ENCODE results near the gene MED13. TPM values are rescaled to one million over a fixed set of nuclear protein-coding genes. Genes with fewer than 3 reads are reported as not detected.
A peak's percentile ranks its signal among the peaks of the same experiment; 100 is the strongest.

The MED13 gene
- total and polyA plus RNA-seq, 9 of the 15 experiments (the other 6 are each of a cell fraction or from before 2014, with no cell fraction given) = 5.4 to 48.4 (median 28.2) TPM

GRCh38 chr17:62067165-62068145, 2.4 kb upstream of the MED13 start:
- ChIA-PET POLR2A (no interaction called here), CTCF (ENCODE audit: low intra/inter-chr PET ratio) (no interaction called here)
- in situ Hi-C loops (cut with MboI) (no loop called here), intact Hi-C loops (cut with micrococcal nuclease) (loop anchor here (5.0 kb wide), 1 partner anchor 40 kb away; no protein-coding TSS in a partner anchor)
- H3K27me3 ChIP-seq (ENCODE audit: control insufficient read depth in 2 of 2, insufficient read depth in 2 of 2, low read length in 2 of 2) = no peaks in the 10 kb centered on the region
- no peaks in the 10 kb centered on the region for H3K9me3 ChIP-seq (replicated peaks; ENCODE audit: control insufficient read depth, insufficient read depth, low read depth, low read length)
- DNase-seq (ENCODE audit: extremely low read depth in 1 of 4, low spot score in 3 of 4) (no peak), ATAC-seq (no peak), FAIRE-seq (no peak)
- peaks cover 4 to 10% of the 10 kb centered on the region in 2 experiments; a peak in 3 of 5 replicates for H3K4me1 ChIP-seq (replicated peaks in 1 of 2; ENCODE audit: control insufficient read depth in 2 of 2, insufficient read depth in 2 of 2, low read length in 2 of 2)
- WGBS (ENCODE audit: insufficient coverage, low coverage, missing lambda C conversion rate) = 68% methylated on average over 6 of the region's 7 CpGs
- H3K4me2 ChIP-seq (ENCODE audit: insufficient read depth, low read length) = no peak overlapping the region
- no peaks in the 10 kb centered on the region for H3K9me1 ChIP-seq (ENCODE audit: control insufficient read depth, insufficient read depth, low read length)
- no peak overlapping the region for H3K9ac ChIP-seq (ENCODE audit: insufficient read depth in 1 of 2, low read depth in 2 of 2, low read length in 2 of 2)
- peaks cover 17% of the 10 kb centered on the region for H3K36me3 ChIP-seq (ENCODE audit: control insufficient read depth, insufficient read depth, low read length)
- BruUV-seq (replicated peaks) = no TSS peak
- no peak overlapping the region for H3K27ac ChIP-seq (ENCODE audit: extremely low read depth, low read depth, low read length)
- H3K4me3 ChIP-seq = no peak overlapping the region
- H2AFZ ChIP-seq (ENCODE audit: low read depth, low read length) = peak overlapping the region; percentile 95; the same call in 1 of the 2 replicates
- peaks cover 24% of the 10 kb centered on the region for H4K20me1 ChIP-seq (replicated peaks; ENCODE audit: control insufficient read depth, insufficient read depth, low read length)
- H3K79me2 ChIP-seq (ENCODE audit: control insufficient read depth, insufficient read depth, low read length) = peaks cover 33% of the 10 kb centered on the region
- TF ChIP-seq PCBP1 (IDR thresholded peaks at IDR 0.05; ENCODE audit: low read depth, low read length, poor library complexity, severe bottlenecking) (no peak), RFX7 (CRISPR knock-in tag; IDR thresholded peaks at IDR 0.05) (no peak), PREB (CRISPR knock-in tag; IDR thresholded peaks at IDR 0.05) (no peak), ZNF146 (CRISPR knock-in tag; IDR thresholded peaks at IDR 0.05; ENCODE audit: unreplicated experiment) (no peak), HDAC2 (IDR thresholded peaks at IDR 0.05) (no peak), ZBTB7A (IDR thresholded peaks at IDR 0.05; ENCODE audit: borderline replicate concordance, control insufficient read depth, low read depth, low read length) (no peak), HEY1 (CRISPR knock-in tag; IDR thresholded peaks at IDR 0.05; ENCODE audit: borderline replicate concordance) (no peak), JUND (IDR thresholded peaks at IDR 0.05; ENCODE audit: borderline replicate concordance, low read depth, low read length) (no peak), JUND (tag; IDR thresholded peaks at IDR 0.05; ENCODE audit: borderline replicate concordance, low read depth, low read length) (no peak), SAFB2 (IDR thresholded peaks at IDR 0.05; ENCODE audit: borderline replicate concordance, low read depth, low read length, severe bottlenecking) (no peak)
- TF ChIP-seq, protein P1, sequence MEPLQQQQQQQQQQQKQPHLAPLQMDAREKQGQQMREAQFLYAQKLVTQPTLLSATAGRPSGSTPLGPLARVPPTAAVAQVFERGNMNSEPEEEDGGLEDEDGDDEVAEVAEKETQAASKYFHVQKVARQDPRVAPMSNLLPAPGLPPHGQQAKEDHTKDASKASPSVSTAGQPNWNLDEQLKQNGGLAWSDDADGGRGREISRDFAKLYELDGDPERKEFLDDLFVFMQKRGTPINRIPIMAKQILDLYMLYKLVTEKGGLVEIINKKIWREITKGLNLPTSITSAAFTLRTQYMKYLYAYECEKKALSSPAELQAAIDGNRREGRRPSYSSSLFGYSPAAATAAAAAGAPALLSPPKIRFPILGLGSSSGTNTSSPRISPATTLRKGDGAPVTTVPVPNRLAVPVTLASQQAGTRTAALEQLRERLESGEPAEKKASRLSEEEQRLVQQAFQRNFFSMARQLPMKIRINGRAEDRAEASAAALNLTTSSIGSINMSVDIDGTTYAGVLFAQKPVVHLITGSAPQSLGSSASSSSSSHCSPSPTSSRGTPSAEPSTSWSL (CRISPR knock-in tag; IDR thresholded peaks at IDR 0.05; ENCODE audit: borderline replicate concordance) = no peak
